Activated CD4-positive, alpha-beta T cell treated with anti-CD3 and anti-CD28 coated beads, Interleukin-10, Interleukin-2, amounts not matched to agents 100 ng/mL and 50 ng/mL, durations not matched to agents 16 hours and 8 hours (primary cell): Measurements from ENCODE around the gene ZNF772.
"Not testable (repeated sequence)": the region's sequence is repeated elsewhere in the genome, so short reads cannot be mapped to it uniquely, and the experiment has no call there.

ENCODE experiments used
- DNase-seq: peaks from one replicate; pipeline ENCODE4 v3.0.0-alpha.2; 2020

The ZNF772 gene

DNA sequence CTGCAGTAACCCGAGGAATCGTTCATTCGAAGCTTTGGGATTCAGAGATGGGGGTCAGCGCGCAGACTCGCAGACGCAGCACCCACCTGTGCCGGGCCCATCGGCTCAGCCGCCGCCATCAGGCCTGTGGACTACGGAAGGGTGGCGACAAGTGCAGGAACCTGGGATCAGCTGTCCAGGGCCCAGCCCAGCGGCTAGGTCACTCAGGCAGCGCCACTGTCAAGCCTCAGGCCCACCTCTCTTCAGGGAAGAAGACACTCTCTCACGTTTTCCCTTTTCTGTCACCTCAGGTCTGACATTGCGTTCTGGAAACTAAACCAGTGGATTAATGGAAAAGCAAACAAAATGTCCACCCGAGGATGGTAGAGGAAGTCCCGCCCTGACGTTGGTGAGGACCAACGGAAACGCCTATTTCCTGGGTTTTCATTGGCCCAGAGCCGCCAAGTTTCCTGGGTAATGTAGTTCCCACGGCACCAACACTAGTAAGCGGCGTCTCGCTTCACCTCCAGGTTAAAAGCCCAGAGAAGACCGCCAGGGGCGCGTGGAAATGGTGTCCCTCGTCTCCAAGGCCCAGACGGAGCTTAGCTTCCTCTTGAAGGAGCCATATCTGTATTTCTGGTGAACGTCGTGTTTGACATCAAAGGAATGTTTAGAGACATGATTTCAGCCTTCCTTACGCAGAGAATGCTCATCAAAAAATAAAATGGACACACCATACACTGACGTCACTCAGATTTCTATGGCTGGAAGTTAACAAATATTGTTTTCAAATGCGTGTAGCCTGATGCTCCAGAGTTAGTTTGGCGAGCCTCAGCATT is at the start of gene ZNF772:
Gene ZNF772, minus strand, starts transcription at position 376 of the 818 bp plus-strand sequence. Its CDS starts 257 bp downstream, at position 119.
- DNase-seq: peak; percentile 93

DNA sequence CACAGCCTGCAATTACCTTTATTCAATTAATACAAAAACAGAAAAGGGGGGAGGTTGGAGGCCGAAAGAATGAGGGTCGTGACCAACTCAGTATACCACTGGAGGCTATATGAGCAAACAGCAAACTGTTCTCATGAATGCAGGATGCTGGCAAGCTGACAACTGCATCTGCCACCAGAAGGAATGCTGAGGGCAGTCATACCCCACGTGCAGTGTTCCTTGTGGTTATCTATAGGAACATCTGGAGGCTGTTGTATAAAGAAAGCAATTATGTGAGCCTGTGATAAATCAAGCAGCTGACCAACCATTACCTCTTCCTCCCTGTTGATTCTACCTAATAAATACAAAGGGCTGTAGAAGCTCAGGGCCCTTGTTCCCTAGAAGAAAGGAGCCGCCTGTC is 40.7 kb upstream of the ZNF772 start:
- DNase-seq: not testable (repeated sequence)

DNA sequence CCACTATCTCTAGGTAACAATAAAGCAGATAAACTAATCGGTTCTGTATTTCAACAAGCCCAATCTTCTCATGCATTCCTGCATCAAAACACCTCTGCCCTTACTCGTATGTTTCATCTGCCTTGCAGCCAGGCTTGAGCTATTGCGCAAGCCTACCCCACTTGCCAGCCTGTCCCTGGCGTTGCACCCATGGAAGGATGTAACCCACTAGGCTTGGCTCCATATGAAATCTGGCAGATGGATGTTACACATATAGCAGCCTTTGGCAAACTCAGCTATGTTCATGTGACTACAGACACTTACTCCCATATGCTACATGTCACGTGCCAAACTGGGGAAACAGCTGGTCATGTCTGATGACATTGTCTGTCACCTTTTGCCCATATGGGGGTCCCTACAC is 37.9 kb upstream of the ZNF772 start:
- DNase-seq: no peak

DNA sequence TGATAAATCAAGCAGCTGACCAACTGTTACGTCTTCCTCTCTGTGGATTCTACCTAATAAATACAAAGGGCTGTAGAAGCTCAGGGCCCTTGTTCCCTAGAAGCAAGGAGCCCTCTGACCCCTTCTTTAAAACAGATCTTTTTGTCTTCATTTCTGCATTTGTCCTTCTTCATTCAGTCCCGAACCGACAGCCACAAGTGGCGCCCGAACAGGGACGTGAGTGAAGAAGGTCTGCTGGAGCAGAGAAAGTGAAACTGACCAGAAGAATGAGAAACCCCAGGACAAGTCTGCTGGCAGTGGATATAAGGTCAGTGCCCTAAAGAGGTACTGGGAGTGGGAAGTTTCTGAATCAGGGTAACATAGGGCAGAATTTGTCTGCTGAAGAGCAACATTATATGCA is 35.5 kb upstream of the ZNF772 start:
- no peak for DNase-seq

DNA sequence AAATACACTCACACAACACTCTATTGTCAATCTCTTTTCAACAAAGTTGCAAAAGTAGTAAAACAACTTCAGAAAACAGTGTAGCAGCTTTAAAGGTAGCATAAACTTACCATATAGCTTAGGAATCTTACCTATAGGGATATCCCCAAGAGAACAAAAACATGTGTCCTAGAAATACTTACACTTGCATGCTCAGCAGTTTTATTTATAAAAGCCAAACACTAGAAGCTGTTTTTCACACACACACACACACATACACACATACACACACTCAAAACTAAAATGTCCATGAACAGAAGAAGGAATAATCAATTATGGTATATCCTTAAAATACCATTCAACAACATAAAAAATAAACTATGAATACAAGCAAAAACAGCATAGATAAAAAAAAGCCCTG is 34.1 kb upstream of the ZNF772 start:
- DNase-seq: no peak

DNA sequence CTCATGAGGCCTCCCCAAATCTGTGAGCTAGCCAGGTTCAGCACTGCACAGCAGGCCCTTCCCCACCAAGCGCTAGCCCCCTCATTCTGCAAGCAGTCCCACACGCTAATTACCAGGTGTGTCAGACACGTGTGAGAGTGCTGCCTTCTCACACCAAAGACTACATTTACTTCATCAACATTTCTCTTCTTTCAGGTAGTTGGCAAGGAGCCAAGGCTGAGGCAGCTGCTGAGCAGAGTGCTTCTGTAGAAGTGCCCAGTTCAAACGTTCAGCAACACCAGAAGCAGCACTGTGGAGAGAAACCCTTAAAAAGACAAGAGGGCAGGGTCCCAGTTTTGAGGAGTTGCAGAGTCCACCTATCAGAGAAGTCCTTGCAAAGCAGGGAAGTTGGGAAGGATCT is 28.8 kb upstream of the ZNF772 start:
- no peak for DNase-seq

DNA sequence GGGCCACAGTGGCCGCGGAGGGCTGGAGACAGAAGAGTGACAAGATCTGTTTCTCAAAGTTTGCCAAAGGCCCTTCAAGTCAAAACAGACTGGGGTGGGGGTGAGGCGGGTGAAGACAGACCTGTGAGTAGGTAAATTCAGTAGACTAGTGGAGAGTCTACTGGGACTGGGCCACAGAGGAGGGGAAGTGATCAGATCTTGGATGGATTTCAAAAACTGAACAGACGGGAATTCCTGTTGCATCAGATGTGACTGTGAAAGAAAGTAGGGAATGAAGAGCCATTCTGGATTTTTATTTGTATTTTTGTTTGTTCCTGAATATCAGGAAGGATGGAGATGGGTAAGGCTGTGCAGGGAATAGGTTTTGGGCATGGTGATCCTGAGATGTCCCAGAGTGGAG is 23.0 kb upstream of the ZNF772 start:
- not testable (repeated sequence) for DNase-seq

DNA sequence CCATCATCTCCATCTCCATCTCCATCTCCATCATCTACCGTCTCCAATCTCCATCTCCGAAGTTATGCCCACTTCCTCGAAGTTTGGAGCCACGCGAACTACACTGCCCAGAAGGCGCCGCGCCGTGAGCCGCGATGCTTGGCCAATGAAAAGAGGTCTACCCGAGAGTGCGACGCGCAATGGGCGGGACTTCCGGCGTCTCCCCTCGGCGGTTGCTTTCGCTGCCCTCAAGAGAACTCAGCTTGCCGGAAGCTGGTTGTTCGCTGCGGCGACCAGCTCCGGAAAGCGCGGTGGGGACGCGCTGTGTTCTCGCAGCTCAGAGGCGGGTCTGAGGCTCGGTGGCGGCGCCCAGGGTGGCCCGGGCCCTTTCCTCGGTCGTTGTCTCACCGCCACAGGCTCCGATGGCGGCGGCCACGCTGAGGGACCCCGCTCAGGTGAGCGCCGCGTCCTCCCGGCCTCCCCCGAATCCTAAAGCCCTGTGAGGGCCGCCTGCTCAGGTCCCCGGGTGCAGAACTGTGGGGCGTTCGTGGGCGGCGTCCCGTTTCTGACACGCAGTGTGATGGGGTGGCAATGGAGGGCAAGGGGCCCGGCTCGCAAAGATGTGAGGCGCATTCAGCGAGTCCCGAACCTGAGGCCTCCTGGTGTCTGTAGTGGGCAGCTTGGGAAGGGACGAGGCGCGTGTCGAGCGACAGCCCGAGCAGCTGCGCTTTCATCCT is 22.5 kb upstream of the ZNF772 start, which contains the start of gene ZNF773:
Gene ZNF773, plus strand, starts transcription at position 259 of the 716 bp plus-strand sequence. Its CDS starts 143 bp downstream, at position 402.
- peak; percentile 96 for DNase-seq

DNA sequence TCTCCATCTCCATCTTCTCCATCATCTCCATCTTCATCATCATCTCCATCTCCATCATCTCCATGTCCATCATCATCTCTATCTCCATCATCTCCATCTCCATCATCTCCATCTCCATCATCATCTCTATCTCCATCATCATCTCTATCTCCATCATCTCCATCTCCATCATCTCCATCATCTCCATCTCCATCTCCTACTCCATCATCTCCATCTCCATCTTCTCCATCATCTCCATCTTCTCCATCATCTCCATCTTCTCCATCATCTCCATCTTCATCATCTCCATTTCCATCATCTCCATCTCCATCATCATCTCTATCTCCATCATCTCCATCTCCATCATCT is 21.9 kb upstream of the ZNF772 start:
- DNase-seq: not testable (repeated sequence)

DNA sequence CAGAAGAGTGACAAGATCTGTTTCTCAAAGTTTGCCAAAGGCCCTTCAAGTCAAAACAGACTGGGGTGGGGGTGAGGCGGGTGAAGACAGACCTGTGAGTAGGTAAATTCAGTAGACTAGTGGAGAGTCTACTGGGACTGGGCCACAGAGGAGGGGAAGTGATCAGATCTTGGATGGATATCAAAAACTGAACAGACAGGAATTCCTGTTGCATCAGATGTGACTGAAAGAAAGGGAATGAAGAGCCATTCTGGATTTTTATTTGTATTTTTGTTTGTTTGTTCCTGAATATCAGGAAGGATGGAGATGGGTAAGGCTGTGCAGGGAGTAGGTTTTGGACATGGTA is 10.9 kb upstream of the ZNF772 start:
- DNase-seq: not testable (repeated sequence)

DNA sequence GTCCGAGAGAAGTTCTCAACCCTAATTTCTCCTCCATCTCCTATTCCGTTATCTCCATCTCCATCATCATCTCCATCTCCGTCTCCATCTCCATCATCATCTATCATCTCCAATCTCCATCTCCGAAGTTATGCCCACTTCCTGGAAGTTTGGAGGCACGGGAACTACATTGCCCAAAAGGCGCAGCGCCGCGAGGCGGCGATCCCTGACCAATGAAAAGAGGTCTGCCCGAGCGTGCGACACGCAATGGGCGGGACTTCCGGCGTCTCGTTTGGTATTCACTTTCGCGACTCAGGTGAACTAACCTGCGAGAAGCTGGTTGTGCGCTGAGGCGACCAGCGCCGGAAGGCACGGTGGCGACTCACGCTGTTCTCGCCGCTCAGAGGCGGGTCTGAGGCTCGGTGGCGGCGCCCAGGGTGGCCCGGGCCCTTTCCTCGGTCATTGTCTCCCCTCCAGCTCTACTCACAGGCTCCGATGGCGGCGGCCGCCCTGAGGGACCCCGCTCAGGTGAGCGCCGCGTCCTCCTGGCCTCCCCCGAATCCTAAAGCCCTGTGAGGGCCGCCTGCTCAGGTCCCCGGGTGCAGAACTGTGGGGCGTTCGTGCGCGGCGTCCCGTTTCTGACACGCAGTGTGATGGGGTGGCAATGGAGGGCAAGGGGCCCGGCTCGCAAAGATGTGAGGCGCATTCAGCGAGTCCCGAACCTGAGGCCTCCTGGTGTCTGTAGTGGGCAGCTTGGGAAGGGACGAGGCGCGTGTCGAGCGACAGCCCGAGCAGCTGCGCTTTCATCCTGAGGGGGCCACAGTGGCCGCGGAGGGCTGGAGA is 10.3 kb upstream of the ZNF772 start, which contains the start of gene ZNF419:
Gene ZNF419, plus strand, starts transcription at position 274 of the 822 bp plus-strand sequence. Its CDS starts 201 bp downstream, at position 475.
- peak; percentile 95 for DNase-seq

DNA sequence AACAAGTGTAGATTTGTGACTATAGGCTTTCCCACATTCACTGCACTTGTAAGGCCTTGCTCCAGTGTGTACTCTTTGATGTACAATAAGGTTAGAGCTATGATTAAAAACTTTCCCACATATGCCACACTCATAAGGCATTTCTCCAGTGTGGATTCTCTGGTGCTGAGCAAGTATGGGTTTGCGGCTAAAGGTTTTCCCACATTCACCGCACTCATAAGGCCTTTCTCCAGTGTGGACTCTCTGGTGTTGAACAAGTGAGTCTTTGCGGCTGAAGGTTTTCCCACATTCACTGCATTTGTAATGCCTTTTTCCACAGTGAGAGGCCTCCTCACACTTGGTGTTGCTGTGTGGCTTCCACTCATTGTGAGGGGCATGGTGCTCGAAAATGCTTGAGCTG is 3.7 kb downstream of the ZNF772 start:
- DNase-seq: no peak

DNA sequence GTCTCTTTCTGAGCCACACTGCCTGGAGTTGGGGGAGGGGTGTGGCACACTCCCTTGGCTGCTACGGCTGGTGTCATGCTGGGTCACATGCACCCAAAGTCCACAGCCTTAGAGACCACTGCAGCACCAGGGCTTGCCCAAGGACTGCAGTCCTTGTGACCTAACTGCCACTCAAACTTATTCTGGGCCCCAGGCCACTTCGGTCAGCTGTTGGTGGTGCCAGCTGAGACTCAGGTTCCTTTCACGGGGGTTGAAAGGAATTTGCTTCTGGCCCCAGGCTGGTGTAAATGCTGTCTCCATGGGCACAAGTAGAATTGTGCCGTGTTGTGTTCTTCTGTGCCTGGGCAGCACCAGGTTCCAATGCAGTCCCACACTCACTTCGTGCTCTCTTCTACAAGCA is 10.9 kb downstream of the ZNF772 start:
- no peak for DNase-seq

DNA sequence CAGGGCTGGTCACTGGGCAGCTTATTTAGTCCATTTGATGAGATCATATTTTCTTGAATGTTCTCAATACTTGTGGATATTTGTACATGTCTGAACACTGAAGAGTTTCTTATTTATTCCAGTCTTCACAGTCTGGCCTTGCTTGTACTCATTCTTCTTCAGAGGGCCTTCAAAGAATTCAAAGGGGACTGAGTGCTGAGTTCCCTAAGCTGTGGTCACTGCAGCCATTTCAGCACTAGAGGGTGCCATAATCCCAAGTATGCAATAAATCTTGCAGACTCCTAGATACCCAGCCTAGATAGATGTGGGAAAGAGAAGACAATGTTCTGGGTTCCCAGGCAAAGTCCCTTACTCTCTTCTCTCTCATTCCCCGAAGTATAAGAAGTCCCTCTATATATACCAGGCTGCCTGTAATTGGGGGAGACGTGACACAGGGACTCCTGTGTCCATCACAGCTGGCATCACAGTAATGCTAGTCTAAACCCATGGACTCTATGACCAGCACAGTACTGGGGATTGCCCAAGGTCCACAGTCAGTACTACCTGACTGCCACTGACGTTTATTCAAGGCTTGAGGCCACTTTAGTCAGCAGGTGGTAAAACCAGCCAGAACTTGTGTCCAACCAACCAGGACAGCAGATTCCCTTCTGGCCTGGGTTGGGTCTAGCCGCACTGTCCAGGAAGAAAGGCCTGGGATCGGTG is 11.5 kb downstream of the ZNF772 start:
- DNase-seq: peak; percentile 44

DNA sequence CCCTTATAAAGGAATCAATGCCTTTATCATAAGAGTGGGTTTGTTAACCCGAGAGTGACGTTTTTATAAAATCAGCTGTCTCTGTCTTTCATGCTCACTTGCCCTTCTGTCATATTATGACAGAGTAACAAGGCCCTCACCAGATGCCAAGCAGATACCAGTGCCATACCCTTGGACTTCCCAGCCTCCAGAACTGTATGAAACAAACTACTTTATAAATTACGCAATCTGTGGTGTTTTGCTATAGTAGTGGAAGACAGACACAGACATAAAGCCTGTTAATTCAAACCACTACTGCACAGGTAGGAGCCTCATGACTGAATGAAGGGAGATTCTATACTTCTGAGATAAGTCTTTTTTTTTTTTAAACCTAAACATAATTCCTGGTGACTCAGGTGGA is 25.1 kb downstream of the ZNF772 start:
- no peak for DNase-seq

- no peak for DNase-seq
These were observed 34.2 kb downstream of the ZNF772 start for GRCh38 chr19:57443121-57443696.

- no peak for DNase-seq
These were observed 35.2 kb downstream of the ZNF772 start for GRCh38 chr19:57441979-57442752.

DNA sequence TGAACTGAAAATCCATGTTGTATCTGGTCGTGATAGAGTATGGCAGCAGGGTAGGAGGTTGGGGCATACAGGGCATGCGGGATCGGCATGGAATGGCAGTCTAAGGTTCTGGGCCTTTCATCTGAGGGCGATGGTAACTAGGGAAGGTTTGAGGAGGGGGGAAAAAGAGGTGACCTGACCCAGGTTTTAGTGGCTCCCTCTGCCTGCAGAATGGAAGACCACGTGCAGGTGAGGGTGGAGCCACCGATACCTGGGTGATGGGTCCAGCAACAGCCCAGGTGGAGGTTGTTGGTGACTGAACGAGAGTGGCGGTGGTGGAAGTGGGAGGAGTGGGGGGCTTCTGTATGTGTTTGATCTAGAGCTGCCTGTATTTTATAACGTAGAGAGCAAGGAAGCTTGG is 38.4 kb downstream of the ZNF772 start:
- no peak for DNase-seq

- no peak for DNase-seq
These were observed 39.4 kb downstream of the ZNF772 start for GRCh38 chr19:57437931-57438330.

GRCh38 chr19:57436417-57436816 is 40.9 kb downstream of the ZNF772 start:
- no peak for DNase-seq
